SU-DHL-6 (cell line): ENCODE data around the gene DIS3L2.

Source experiments
- H2AFZ ChIP-seq: fragments of 200-600 bp; sonication (generic); 2 replicates; pipeline ENCODE4 v1.6.1; 2014; ENCODE audit warnings: low read depth, mild to moderate bottlenecking, moderate library complexity, mixed read lengths, antibody characterized with exemption, low read length; ENCODE audit not compliant: severe bottlenecking
- H3F3A ChIP-seq: fragments of 200-600 bp; shearing (Covaris generic); 2 replicates; pipeline ENCODE4 v1.6.0; 2016; ENCODE audit warnings: antibody characterized with exemption, mild to moderate bottlenecking; ENCODE audit not compliant: insufficient read depth
- H3K27ac ChIP-seq: fragments of 200-600 bp; sonication (generic); 2 replicates; pipeline ENCODE4 v1.5.1; 2016; ENCODE audit warnings: low read depth, mild to moderate bottlenecking, low read length, moderate library complexity, mixed read lengths
- H3K27me3 ChIP-seq: fragments of 200-600 bp; sonication (generic), shearing (Covaris generic); 2 replicates; pipeline ENCODE4 v1.6.0; 2014; ENCODE audit warnings: mild to moderate bottlenecking, low read length
- H3K36me3 ChIP-seq: fragments of 200-600 bp; sonication (generic); 2 replicates; pipeline ENCODE4 v1.6.1; 2014; ENCODE audit warnings: mild to moderate bottlenecking, low read length, mixed read lengths
- H3K4me2 ChIP-seq: fragments of 300-600, 200-600 bp; shearing (Covaris generic), sonication (generic); 2 replicates; pipeline ENCODE4 v1.6.0; 2014; ENCODE audit warnings: low read length, low read depth, mild to moderate bottlenecking; ENCODE audit not compliant: poor library complexity, severe bottlenecking
- H3K4me3 ChIP-seq: fragments of 200-600 bp; sonication (generic); 2 replicates; pipeline ENCODE4 v1.5.1; 2014; ENCODE audit warnings: antibody characterized with exemption, low read length, mild to moderate bottlenecking, mixed read lengths; ENCODE audit not compliant: insufficient read depth, poor library complexity, severe bottlenecking
- H3K79me2 ChIP-seq: fragments of 200-600 bp; sonication (generic); 2 replicates; pipeline ENCODE4 v1.6.1; 2014; ENCODE audit warnings: mild to moderate bottlenecking, low read length, moderate library complexity; ENCODE audit not compliant: insufficient read depth
- H3K9ac ChIP-seq: fragments of 200-600 bp; sonication (generic); 2 replicates; pipeline ENCODE4 v1.7.0; 2014; ENCODE audit warnings: mild to moderate bottlenecking, low read length
- H3K9me2 ChIP-seq: fragments of 200-600 bp; sonication (generic); replicated peaks from 2 replicates; pipeline ENCODE4 v1.6.1; 2014; ENCODE audit warnings: low read length; ENCODE audit not compliant: insufficient read depth
- H3K9me3 ChIP-seq: fragments of 200-600 bp; sonication (generic); 2 replicates; pipeline ENCODE4 v1.6.1; 2014; ENCODE audit warnings: low read length, mixed read lengths; ENCODE audit not compliant: insufficient read depth
- H4K20me1 ChIP-seq: fragments of 200-600 bp; sonication (generic); 2 replicates; pipeline ENCODE4 v1.6.1; 2014; ENCODE audit warnings: low read depth, mild to moderate bottlenecking, antibody characterized with exemption, low read length, moderate library complexity, mixed read lengths
- CTCF ChIP-seq: fragments of 200-600 bp; sonication (generic); IDR thresholded peaks from one replicate; pipeline ENCODE4 v1.5.1; 2017; ENCODE audit warnings: antibody characterized with exemption, mild to moderate bottlenecking, low read length, moderate library complexity; ENCODE audit not compliant: insufficient read depth, poor library complexity, severe bottlenecking
- EZH2phosphoT487 ChIP-seq: fragments of 200-600 bp; sonication (generic), shearing (Covaris generic); conservative IDR thresholded peaks from 2 replicates; pipeline ENCODE4 v1.6.1; 2018; ENCODE audit warnings: mild to moderate bottlenecking, antibody characterized with exemption, low read length, moderate library complexity, mixed read lengths

The DIS3L2 gene

DNA sequence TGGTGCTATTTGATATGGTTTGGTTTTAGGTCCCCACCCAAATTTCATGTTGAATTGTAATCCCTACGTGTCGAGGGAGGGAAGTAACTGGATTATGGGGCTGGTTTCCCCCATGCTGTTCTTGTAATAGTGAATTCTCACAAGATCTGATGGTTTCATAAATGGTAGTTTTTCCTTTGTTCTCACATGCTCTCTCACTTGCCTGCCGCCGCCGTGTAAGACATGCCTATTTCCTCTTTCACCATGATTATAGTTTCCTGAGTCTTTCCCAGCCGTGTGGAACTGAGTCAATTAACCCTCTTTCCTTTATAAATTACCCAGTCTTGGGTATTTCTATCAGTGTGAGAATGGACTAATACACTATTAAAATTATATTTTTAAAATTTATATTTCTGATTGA lies 7.3 kb downstream of the DIS3L2 start:
- Histone ChIP-seq H3K36me3 (peaks cover 4% of the 10 kb centered on the region), H3K9me3 (peaks cover 6% of the 10 kb centered on the region; the same call in 1 of the 2 replicates), H4K20me1 (no peaks in the 10 kb centered on the region), H3F3A (no peaks in the 10 kb centered on the region), H3K79me2 (peaks cover 46% of the 10 kb centered on the region), H3K9ac (no peak overlapping the region), H3K27me3 (no peaks in the 10 kb centered on the region), H2AFZ (no peak overlapping the region), H3K9me2 (no peaks in the 10 kb centered on the region), H3K4me3 (no peak overlapping the region), H3K27ac (no peak overlapping the region), H3K4me2 (no peak overlapping the region)
- no peak for TF ChIP-seq CTCF
- TF ChIP-seq EZH2phosphoT487 = no peak

GRCh38 chr2:231970461-231970860 lies 8.9 kb downstream of the DIS3L2 start:
- Histone ChIP-seq H3F3A (no peaks in the 10 kb centered on the region), H3K9me3 (peaks cover 6% of the 10 kb centered on the region; the same call in 1 of the 2 replicates), H4K20me1 (no peaks in the 10 kb centered on the region), H3K9ac (no peak overlapping the region), H3K27ac (no peak overlapping the region), H3K36me3 (peaks cover 4% of the 10 kb centered on the region), H3K79me2 (peaks cover 37% of the 10 kb centered on the region), H3K4me2 (no peak overlapping the region), H3K27me3 (no peaks in the 10 kb centered on the region), H3K4me3 (no peak overlapping the region), H3K9me2 (no peaks in the 10 kb centered on the region), H2AFZ (no peak overlapping the region)
- no peak for TF ChIP-seq CTCF
- no peak for TF ChIP-seq EZH2phosphoT487

DNA sequence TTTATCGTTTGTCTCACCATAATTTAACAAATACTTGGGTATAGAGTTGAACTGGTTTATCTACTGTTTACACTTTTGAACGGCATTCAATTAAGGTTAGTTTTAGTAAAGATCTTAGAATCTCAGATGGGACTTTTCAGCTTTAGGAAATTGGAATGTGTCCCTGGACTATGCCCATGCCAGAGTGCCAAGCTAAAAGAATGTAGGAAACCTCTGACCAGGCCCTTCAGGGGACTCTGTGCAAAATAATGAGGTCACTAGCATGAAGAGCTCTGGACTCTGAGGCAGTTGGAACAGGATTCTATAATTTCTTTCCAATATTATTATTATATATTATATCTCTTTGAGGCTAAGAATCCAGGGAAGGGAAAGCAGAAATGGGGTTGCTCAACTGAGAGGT lies 13.5 kb downstream of the DIS3L2 start:
- Histone ChIP-seq H3K27me3 (no peaks in the 10 kb centered on the region), H3K9ac (no peak overlapping the region), H2AFZ (no peak overlapping the region), H3K9me2 (no peaks in the 10 kb centered on the region), H3F3A (no peaks in the 10 kb centered on the region), H3K36me3 (no peaks in the 10 kb centered on the region), H4K20me1 (no peaks in the 10 kb centered on the region), H3K4me3 (no peak overlapping the region), H3K79me2 (peaks cover 10% of the 10 kb centered on the region), H3K4me2 (no peak overlapping the region), H3K9me3 (no peaks in the 10 kb centered on the region), H3K27ac (no peak overlapping the region)
- no peak for TF ChIP-seq EZH2phosphoT487
- TF ChIP-seq CTCF = no peak

DNA sequence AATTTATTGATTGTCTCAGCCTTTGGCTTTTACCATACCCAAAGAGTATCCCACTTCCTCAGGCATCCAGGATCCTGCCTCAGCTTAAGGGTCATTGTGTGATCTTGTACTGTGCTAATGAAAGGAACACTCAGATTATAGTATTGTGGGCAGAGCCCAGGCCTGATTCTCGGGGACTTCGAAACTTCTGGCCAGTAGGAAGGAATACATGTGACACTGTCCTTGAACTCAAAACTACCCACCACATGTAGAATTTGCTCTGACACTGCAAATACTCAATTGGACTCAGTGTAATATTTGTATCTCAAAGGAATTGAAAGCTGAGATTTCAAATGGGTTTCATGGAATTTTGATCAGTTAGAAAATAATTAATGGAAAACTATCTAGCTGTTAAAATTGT lies 15.9 kb downstream of the DIS3L2 start:
- H3K27ac ChIP-seq = no peak overlapping the region
- H3K9ac ChIP-seq = no peak overlapping the region
- no peak overlapping the region for H3K4me3 ChIP-seq
- H4K20me1 ChIP-seq = no peaks in the 10 kb centered on the region
- TF ChIP-seq EZH2phosphoT487 (no peak), CTCF (no peak)
- H2AFZ ChIP-seq = no peak overlapping the region
- no peaks in the 10 kb centered on the region for H3K27me3 ChIP-seq
- H3K9me3 ChIP-seq = no peaks in the 10 kb centered on the region
- H3F3A ChIP-seq = no peaks in the 10 kb centered on the region
- H3K79me2 ChIP-seq = no peaks in the 10 kb centered on the region
- no peaks in the 10 kb centered on the region for H3K9me2 ChIP-seq
- no peak overlapping the region for H3K4me2 ChIP-seq
- H3K36me3 ChIP-seq = no peaks in the 10 kb centered on the region
